Neural crest cell (in vitro differentiated cells): ENCODE data around the gene PTP4A1. TPM values are rescaled to one million over a fixed set of nuclear protein-coding genes. Genes with fewer than 3 reads are reported as not detected.
"Not testable (repeated sequence)": the region's sequence is repeated elsewhere in the genome, so short reads cannot be mapped to it uniquely, and the experiment has no call there.

Source experiments
- DNase-seq: peaks from one replicate; pipeline ENCODE4 v3.0.0; 2021; ENCODE audit warnings: low read depth, mixed read lengths, low spot score
- H3K27ac Mint-ChIP-seq: one replicate; pipeline ENCODE4 v1.8.0; 2021; ENCODE audit warnings: mild to moderate bottlenecking, mixed read lengths; ENCODE audit not compliant: unreplicated experiment
- H3K27me3 Mint-ChIP-seq: 2 replicates; pipeline ENCODE4 v1.8.0; 2021; ENCODE audit warnings: low read depth, mild to moderate bottlenecking, mixed read lengths
- H3K36me3 Mint-ChIP-seq: 2 replicates; pipeline ENCODE4 v1.8.0; 2021; ENCODE audit warnings: low read depth, mild to moderate bottlenecking, mixed read lengths
- H3K4me1 Mint-ChIP-seq: 2 replicates; pipeline ENCODE4 v1.8.0; 2021; ENCODE audit warnings: mixed read lengths
- H3K4me3 Mint-ChIP-seq: one replicate; pipeline ENCODE4 v1.8.0; 2021; ENCODE audit warnings: mild to moderate bottlenecking, mixed read lengths
- H3K9me3 Mint-ChIP-seq: 2 replicates; pipeline ENCODE4 v1.8.0; 2021; ENCODE audit warnings: mixed read lengths
- CTCF ChIP-seq: fragments of 200-600 bp; sonication (generic); conservative IDR thresholded peaks from 2 replicates; pipeline ENCODE4 v1.5.0; 2021; ENCODE audit warnings: antibody characterized with exemption, mild to moderate bottlenecking
- total RNA-seq: library from RNA; stranded (reverse); gene quantifications from 2 replicates; pipeline ENCODE4 v1.2.1, GENCODE V29; 2021

Gene PTP4A1
- total RNA-seq, 1 donor from 2014 or later = 79.9 TPM

DNA sequence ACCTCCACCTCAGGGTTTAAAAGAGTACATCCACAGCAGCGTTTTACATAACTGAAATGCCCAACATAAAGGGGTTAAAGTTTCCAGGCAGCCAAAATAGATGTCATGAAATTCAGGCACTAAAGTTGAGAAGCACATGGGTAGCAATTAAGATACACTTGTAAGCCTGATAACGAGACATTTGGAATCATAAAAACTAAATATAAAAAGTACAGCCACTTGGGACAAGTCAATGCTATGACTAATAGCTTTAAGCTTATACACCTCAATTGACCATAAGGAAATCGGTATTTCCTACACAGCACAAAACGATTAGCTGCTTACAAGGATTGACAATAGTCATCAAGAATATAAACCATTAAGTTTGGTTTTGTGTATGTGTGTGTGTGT lies 11.8 kb downstream of the PTP4A1 start:
- no peak for TF ChIP-seq CTCF
- DNase-seq = no peak
- Mint-ChIP-seq H3K4me1 (no peaks in the 10 kb centered on the region), H3K9me3 (no peaks in the 10 kb centered on the region), H3K27me3 (no peaks in the 10 kb centered on the region), H3K27ac (no peak overlapping the region), H3K4me3 (no peak overlapping the region), H3K36me3 (peaks cover 16% of the 10 kb centered on the region)

GRCh38 chr6:63584566-63584965 lies 12.3 kb downstream of the PTP4A1 start:
- Mint-ChIP-seq H3K36me3 (peaks cover 16% of the 10 kb centered on the region), H3K9me3 (no peaks in the 10 kb centered on the region), H3K27me3 (no peaks in the 10 kb centered on the region), H3K4me3 (no peak overlapping the region), H3K4me1 (peaks cover 2% of the 10 kb centered on the region), H3K27ac (no peak overlapping the region)
- no peak for DNase-seq
- TF ChIP-seq CTCF = no peak

- not testable (repeated sequence) for H3K27ac Mint-ChIP-seq, H3K4me3 Mint-ChIP-seq, DNase-seq, H3K27me3 Mint-ChIP-seq, H3K9me3 Mint-ChIP-seq
- peaks cover 12% of the 10 kb centered on the region for H3K4me1 Mint-ChIP-seq
- peaks cover 11% of the 10 kb centered on the region for H3K36me3 Mint-ChIP-seq
Observed at GRCh38 chr6:63585652-63586051, 13.4 kb downstream of the PTP4A1 start.

- peak overlapping the region; percentile 12 for H3K4me3 Mint-ChIP-seq
- no peak for TF ChIP-seq CTCF
- no peaks in the 10 kb centered on the region for H3K36me3 Mint-ChIP-seq
- DNase-seq = no peak
- H3K4me1 Mint-ChIP-seq = peaks cover 13% of the 10 kb centered on the region
- H3K27ac Mint-ChIP-seq = peak overlapping the region; percentile 60
- H3K27me3 Mint-ChIP-seq = no peaks in the 10 kb centered on the region
- H3K9me3 Mint-ChIP-seq = no peaks in the 10 kb centered on the region
Observed at GRCh38 chr6:63589952-63590411, 17.7 kb downstream of the PTP4A1 start.

DNA sequence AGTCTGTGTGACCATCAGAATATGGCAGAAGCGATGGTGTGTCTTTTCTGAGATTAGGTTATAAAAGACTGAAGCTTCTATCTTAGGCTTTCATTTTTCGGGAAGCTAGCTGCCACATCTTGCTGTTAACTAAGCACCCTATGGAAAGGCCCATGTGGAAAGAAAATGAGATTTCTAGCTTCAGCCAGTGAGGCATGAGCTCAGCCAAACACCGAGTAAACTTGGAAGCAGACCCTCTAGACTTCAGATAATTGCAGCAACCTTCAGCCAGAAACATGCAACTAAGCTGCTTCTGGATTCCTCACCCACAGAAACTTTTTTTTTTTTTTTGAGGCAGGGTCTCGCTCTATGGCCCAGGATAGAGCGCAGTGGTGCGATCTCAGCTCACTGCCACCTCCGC lies 20.6 kb downstream of the PTP4A1 start:
- DNase-seq = no peak
- no peak for TF ChIP-seq CTCF
- Mint-ChIP-seq H3K27ac (no peak overlapping the region), H3K36me3 (no peaks in the 10 kb centered on the region), H3K4me1 (peaks cover 18% of the 10 kb centered on the region), H3K9me3 (no peaks in the 10 kb centered on the region), H3K27me3 (no peaks in the 10 kb centered on the region), H3K4me3 (no peak overlapping the region)

DNA sequence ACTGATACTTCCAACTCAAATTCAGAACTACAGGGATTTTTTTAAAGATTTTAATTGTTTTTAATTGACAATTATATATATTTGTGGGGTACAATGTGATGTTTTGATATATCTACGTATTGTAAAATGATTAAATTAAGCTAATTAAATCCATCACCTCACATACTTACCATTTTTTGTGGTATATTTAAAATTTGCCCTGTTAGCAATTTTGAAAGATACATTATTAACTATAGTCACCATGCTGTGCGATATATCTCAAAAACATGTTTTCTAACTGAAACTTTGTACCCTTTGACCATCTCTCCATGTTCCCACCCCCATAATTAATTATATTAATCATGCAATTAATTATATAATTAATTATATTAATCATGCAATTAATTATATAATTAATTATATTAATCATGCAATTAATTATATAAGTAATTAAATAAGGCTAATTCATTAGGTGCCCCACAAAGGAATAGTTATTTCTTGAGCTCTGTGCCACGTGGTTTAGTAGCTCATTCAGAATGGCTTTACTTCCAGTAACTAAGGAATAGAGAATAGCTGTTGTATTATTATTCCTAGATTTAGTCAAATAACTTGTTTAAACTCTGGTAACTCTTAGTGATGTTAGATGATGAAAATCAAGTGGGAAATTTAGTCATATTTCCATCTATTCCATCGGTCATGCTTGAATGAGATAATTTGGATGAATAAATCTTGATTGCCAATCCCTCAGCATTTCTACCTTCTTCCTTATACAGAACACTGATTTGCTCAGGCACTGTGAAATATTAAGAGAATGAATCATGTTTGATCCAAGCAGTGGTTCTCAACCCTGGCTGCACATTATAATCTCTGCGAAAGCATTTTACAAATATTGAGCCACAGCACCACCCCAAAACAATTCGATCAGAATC lies 25.1 kb downstream of the PTP4A1 start:
- Mint-ChIP-seq H3K27ac (peak overlapping the region; percentile 94), H3K4me3 (peak overlapping the region; percentile 94), H3K36me3 (no peaks in the 10 kb centered on the region), H3K27me3 (no peaks in the 10 kb centered on the region), H3K9me3 (peaks cover 3% of the 10 kb centered on the region), H3K4me1 (peaks cover 18% of the 10 kb centered on the region)
- no peak for DNase-seq
- TF ChIP-seq CTCF = no peak
